H1 (cell line): Measurements from ENCODE around the gene BRD1. TPM values are rescaled to one million over a fixed set of nuclear protein-coding genes. Genes with fewer than 3 reads are reported as not detected.
A peak's percentile ranks its signal among the peaks of the same experiment; 100 is the strongest.

Experiments
- CTCF ChIA-PET: fragments of 300-600 bp; sonication (Branson Sonifier 250); formaldehyde crosslinking; loops from one replicate; lab custom pipeline; 2021; ENCODE audit not compliant: partially characterized antibody; lab: Charles Lee
- POLR2A ChIA-PET: fragments of 300-600 bp; sonication (Branson Sonifier 250); formaldehyde crosslinking; loops from one replicate; lab custom pipeline; 2021; ENCODE audit warnings: inconsistent platforms; ENCODE audit not compliant: partially characterized antibody; lab: Charles Lee
- DNase-seq, 2 experiments: peaks; one replicate each; pipeline versions ENCODE4 v3.0.0 to v3.0.0-alpha.2; 2010 to 2022; ENCODE audit warnings: low spot score in 2 of 2, low read depth in 1 of 2, mixed read lengths in 1 of 2
- FAIRE-seq: peaks from 2 replicates; lab custom pipeline; 2011; peaks lifted over from hg19 to GRCh38; lab: Jason Lieb, UNC
- H2AFZ ChIP-seq: 2 replicates; pipeline ENCODE4 v1.8.1; 2012; ENCODE audit warnings: low read length, inconsistent platforms
- H2AK5ac ChIP-seq: 2 replicates; pipeline ENCODE4 v1.6.1; 2013; ENCODE audit warnings: low read depth, low read length
- H2BK120ac ChIP-seq: replicated peaks from 2 replicates; pipeline ENCODE3; 2013; ENCODE audit warnings: low read depth, low read length, inconsistent platforms
- H2BK12ac ChIP-seq: 2 replicates; pipeline ENCODE4 v1.6.1; 2013; ENCODE audit warnings: low read depth, low read length
- H2BK15ac ChIP-seq: 2 replicates; pipeline ENCODE4 v1.6.1; 2013; ENCODE audit warnings: low read length
- H2BK20ac ChIP-seq: 2 replicates; pipeline ENCODE4 v1.6.1; 2013; ENCODE audit warnings: low read length
- H2BK5ac ChIP-seq: 2 replicates; pipeline ENCODE4 v1.6.1; 2013; ENCODE audit warnings: low read depth, low read length
- H3K14ac ChIP-seq: 2 replicates; pipeline ENCODE4 v1.6.1; 2013; ENCODE audit warnings: inconsistent platforms; ENCODE audit not compliant: insufficient read length
- H3K18ac ChIP-seq: 2 replicates; pipeline ENCODE4 v1.6.1; 2013; ENCODE audit warnings: low read length; ENCODE audit errors: extremely low read depth
- H3K23ac ChIP-seq: 2 replicates; pipeline ENCODE4 v1.6.1; 2013; ENCODE audit warnings: inconsistent platforms; ENCODE audit not compliant: insufficient read length
- H3K23me2 ChIP-seq: 2 replicates; pipeline ENCODE4 v1.6.1; 2013; ENCODE audit warnings: low read depth, low read length
- H3K27ac ChIP-seq: 2 replicates; pipeline ENCODE4 v1.6.1; 2011; ENCODE audit warnings: low read depth, low read length, inconsistent platforms
- H3K27me3 ChIP-seq, 4 experiments: replicated peaks in 1 of 4; 1 replicate in 1 of 4; 2 replicates in 3 of 4; pipeline versions ENCODE4 v1.6.1 to v1.8.1; 2011 to 2013; ENCODE audit warnings: low read length in 3 of 4, mild to moderate bottlenecking in 3 of 4, inconsistent platforms in 2 of 4, mixed read lengths in 2 of 4, moderate library complexity in 1 of 4; ENCODE audit not compliant: control insufficient read depth in 3 of 4, insufficient read depth in 3 of 4; ENCODE audit errors: extremely low read depth in 1 of 4
- H3K36me3 ChIP-seq, 4 experiments: 2 replicates each; pipeline versions ENCODE4 v1.6.1 to v1.8.1; 2011 to 2013; ENCODE audit warnings: mild to moderate bottlenecking in 4 of 4, low read length in 3 of 4, moderate library complexity in 2 of 4, control low read depth in 1 of 4, inconsistent platforms in 1 of 4; ENCODE audit not compliant: insufficient read depth in 4 of 4, control insufficient read depth in 2 of 4
- H3K4ac ChIP-seq: replicated peaks from 2 replicates; pipeline ENCODE3; 2013; ENCODE audit warnings: low read length, low read depth, mixed read lengths, inconsistent platforms; ENCODE audit not compliant: insufficient read length
- H3K4me1 ChIP-seq, 4 experiments: replicated peaks in 1 of 4; 1 replicate in 1 of 4; 2 replicates in 3 of 4; pipeline versions ENCODE4 v1.6.1 to v1.8.1; 2011 to 2013; ENCODE audit warnings: low read length in 3 of 4, inconsistent platforms in 2 of 4, mixed read lengths in 1 of 4; ENCODE audit not compliant: insufficient read depth in 4 of 4, control insufficient read depth in 3 of 4
- H3K4me2 ChIP-seq, 2 experiments: 2 replicates each; pipeline versions ENCODE4 v1.6.1 to v1.8.1; 2011 to 2013; ENCODE audit warnings: low read depth in 2 of 2, low read length in 2 of 2, control low read depth in 1 of 2, inconsistent platforms in 1 of 2, mild to moderate bottlenecking in 1 of 2; ENCODE audit not compliant: insufficient read depth in 1 of 2
- H3K4me3 ChIP-seq, 4 experiments: fragments of 200-600, 300-600 bp in 1 of 4; sonication (generic), shearing (Covaris generic), sonication (Bioruptor Twin) in 1 of 4; 2 replicates each; pipeline versions ENCODE4 v1.5.1 to v1.8.1; 2011 to 2016; ENCODE audit warnings: low read length in 4 of 4, low read depth in 3 of 4, control low read depth in 2 of 4, inconsistent platforms in 2 of 4, mild to moderate bottlenecking in 2 of 4, mixed read lengths in 1 of 4, moderate library complexity in 1 of 4; ENCODE audit not compliant: insufficient read depth in 2 of 4; ENCODE audit errors: extremely low read depth in 1 of 4
- H3K56ac ChIP-seq: replicated peaks from 2 replicates; pipeline ENCODE3; 2013; ENCODE audit warnings: low read depth, mild to moderate bottlenecking, mixed read lengths, low read length, inconsistent platforms; ENCODE audit not compliant: insufficient read length
- H3K79me1 ChIP-seq: 2 replicates; pipeline ENCODE4 v1.6.1; 2013; ENCODE audit warnings: low read depth, low read length, control low read depth
- H3K79me2 ChIP-seq, 2 experiments: 2 replicates each; pipeline versions ENCODE4 v1.6.1 to v1.8.1; 2012 to 2013; ENCODE audit warnings: low read length in 2 of 2, mild to moderate bottlenecking in 2 of 2, inconsistent platforms in 1 of 2; ENCODE audit not compliant: insufficient read depth in 2 of 2, control insufficient read depth in 1 of 2
- H3K9ac ChIP-seq, 4 experiments: replicated peaks in 1 of 4; 1 replicate in 1 of 4; 2 replicates in 3 of 4; pipeline versions ENCODE4 v1.6.1 to v1.8.1; 2011 to 2013; ENCODE audit warnings: low read depth in 3 of 4, low read length in 3 of 4, control low read depth in 2 of 4, mild to moderate bottlenecking in 2 of 4, moderate library complexity in 2 of 4, inconsistent platforms in 1 of 4; ENCODE audit errors: extremely low read depth in 1 of 4
- H3K9me3 ChIP-seq, 2 experiments: 2 replicates each; pipeline versions ENCODE4 v1.6.1 to v1.8.1; 2012 to 2013; ENCODE audit warnings: mild to moderate bottlenecking in 2 of 2, moderate library complexity in 2 of 2, control low read depth in 1 of 2, inconsistent platforms in 1 of 2, low read depth in 1 of 2, low read length in 1 of 2, mixed read lengths in 1 of 2; ENCODE audit not compliant: insufficient read depth in 2 of 2
- H4K20me1 ChIP-seq, 2 experiments: replicated peaks in 1 of 2; 2 replicates each; pipeline versions ENCODE3 to v1.8.1; 2011 to 2013; ENCODE audit warnings: inconsistent platforms in 2 of 2, low read length in 2 of 2, mild to moderate bottlenecking in 1 of 2; ENCODE audit not compliant: insufficient read depth in 2 of 2, control insufficient read depth in 1 of 2
- H4K5ac ChIP-seq: 2 replicates; pipeline ENCODE4 v1.6.1; 2013; ENCODE audit warnings: low read length, low read depth, mixed read lengths, inconsistent platforms; ENCODE audit not compliant: insufficient read length
- H4K8ac ChIP-seq: 2 replicates; pipeline ENCODE4 v1.8.0; 2013; ENCODE audit warnings: mild to moderate bottlenecking, moderate library complexity, low read length, inconsistent platforms; ENCODE audit not compliant: insufficient read depth; ENCODE audit errors: extremely low read depth
- H4K91ac ChIP-seq: replicated peaks from 2 replicates; pipeline ENCODE3; 2013; ENCODE audit warnings: low read length, mixed read lengths, inconsistent platforms; ENCODE audit not compliant: insufficient read length
- EZH2 ChIP-seq: fragments of 200-600 bp; sonication (generic); IDR thresholded peaks from 2 replicates; pipeline ENCODE4 v1.7.1; 2012; ENCODE audit warnings: low read depth, mild to moderate bottlenecking, moderate library complexity, low read length, inconsistent platforms; ENCODE audit not compliant: severe bottlenecking
- RNF2 ChIP-seq: fragments of 200-900, 300-1000 bp; sonication (generic); IDR thresholded peaks from 2 replicates; pipeline ENCODE4 v1.7.1; 2016; ENCODE audit warnings: borderline replicate concordance, low read depth, mild to moderate bottlenecking, antibody characterized with exemption, low read length; ENCODE audit not compliant: poor library complexity, severe bottlenecking; ENCODE audit errors: missing control alignments
- SUZ12 ChIP-seq: fragments of 200-600 bp; sonication (generic); IDR thresholded peaks from 2 replicates; pipeline ENCODE4 v1.6.1; 2012; ENCODE audit warnings: mild to moderate bottlenecking, inconsistent platforms, low read length, moderate library complexity, mixed read lengths
- TEAD4 ChIP-seq: IDR thresholded peaks from 2 replicates; pipeline ENCODE4 v1.6.1; 2012; ENCODE audit warnings: low read depth, low read length, inconsistent platforms, mixed read lengths
- WGBS, 2 experiments: shearing (Covaris generic) in 1 of 2; methylation state at CpG; one replicate each; pipeline versions ENCODE4 v1.1.6 to v1.1.7; 2013 to 2015; ENCODE audit warnings: low lambda C conversion rate in 2 of 2, mixed read lengths in 2 of 2, inconsistent platforms in 1 of 2, low coverage in 1 of 2, missing lambda C conversion rate in 1 of 2; ENCODE audit not compliant: insufficient replicate concordance in 2 of 2, insufficient coverage in 1 of 2, insufficient read length in 1 of 2; ENCODE audit errors: extremely low coverage in 1 of 2, missing lambda C conversion rate in 1 of 2; 5-methylcytosine and 5-hydroxymethylcytosine counted together
- polyA plus RNA-seq, 7 experiments: library from polyadenylated mRNA; depleted of rRNA in 3 of 7; stranded (reverse) in 5 of 7; unstranded in 2 of 7; fragments of >200 nt in 5 of 7; fragments of 200-250 nt in 2 of 7; gene quantifications; 1 replicate in 5 of 7; 2 replicates in 1 of 7; 4 replicates in 1 of 7; pipeline versions ENCODE4 v1.2.1 to v1.2.3, GENCODE V29; 2011 to 2013; ENCODE audit warnings: missing spikeins in 2 of 7, mixed read lengths in 2 of 7
- total RNA-seq: library from RNA; stranded (reverse); fragmentation: NEBNext Ultra II Directional; extraction: Animal tissue kit (Norgen Biotek cat#: 25700); gene quantifications from 2 replicates; pipeline ENCODE4 v1.2.1, GENCODE V29; 2021

The BRD1 gene
- total and polyA plus RNA-seq, 2 of the 8 experiments (the other 6 are each of a cell fraction or from before 2014, with no cell fraction given) = 6.8 to 34.0 TPM

- H3K18ac ChIP-seq = no peak overlapping the region
- H3K56ac ChIP-seq = no peak overlapping the region
- DNase-seq (no peak), FAIRE-seq (no peak)
- peak overlapping the region; percentile 62 to 94 for H3K4me2 ChIP-seq
- no peak overlapping the region for H2AFZ ChIP-seq
- no peak overlapping the region for H3K14ac ChIP-seq
- peak overlapping the region; percentile 11; the same call in 1 of the 2 replicates for H4K8ac ChIP-seq
- no peak overlapping the region for H3K4ac ChIP-seq
- H3K27ac ChIP-seq = no peak overlapping the region
- no peak overlapping the region for H4K91ac ChIP-seq
- peak overlapping the region; percentile 75; the same call in 1 of the 2 replicates for H2AK5ac ChIP-seq
- TF ChIP-seq EZH2 (peak; percentile 56), SUZ12 (peak; percentile 88), RNF2 (peak; percentile 7), TEAD4 (no peak)
- H4K5ac ChIP-seq = no peak overlapping the region
- H3K36me3 ChIP-seq = peaks cover 0 to 16% (median 0%) of the 10 kb centered on the region in 4 experiments; a peak in 1 of 8 replicates
- no peak overlapping the region for H2BK120ac ChIP-seq
- H3K4me3 ChIP-seq = peak overlapping the region in 3 of 4 experiments; percentile 27 to 67 (median 34); a peak in 2 of 8 replicates
- POLR2A ChIA-PET = no interaction called here
- no peak overlapping the region for H3K9ac ChIP-seq
- H2BK12ac ChIP-seq = peak overlapping the region; percentile 27; the same call in 1 of the 2 replicates
- H2BK20ac ChIP-seq = no peak overlapping the region
- H3K4me1 ChIP-seq = peaks cover 1 to 7% (median 5%) of the 10 kb centered on the region in 4 experiments; a peak in 6 of 7 replicates
- H3K9me3 ChIP-seq = no peaks in the 10 kb centered on the region
- CTCF ChIA-PET = no interaction called here
- H3K23ac ChIP-seq = no peak overlapping the region
- H2BK15ac ChIP-seq = no peak overlapping the region
- H3K79me2 ChIP-seq = peaks cover 2 to 11% of the 10 kb centered on the region in 2 experiments; a peak in 2 of 4 replicates
- 40% methylated on average over 31 of the region's 31 CpGs; no CpG with 5 or more reads in 1 of the 2 experiments for WGBS, 2 experiments
- H4K20me1 ChIP-seq = peaks cover 4 to 12% of the 10 kb centered on the region in 2 experiments
- H3K27me3 ChIP-seq = peaks cover 46 to 72% (median 66%) of the 10 kb centered on the region in 4 experiments
- H3K23me2 ChIP-seq = peaks cover 22% of the 10 kb centered on the region
- no peak overlapping the region for H2BK5ac ChIP-seq
- peaks cover 3% of the 10 kb centered on the region; the same call in 1 of the 2 replicates for H3K79me1 ChIP-seq
These were observed 22.6 kb upstream of the BRD1 start for GRCh38 chr22:49850021-49850911.
